GM18517 (cell line): ENCODE measurements around the gene LMOD1.
"Not testable (repeated sequence)": the region's sequence is repeated elsewhere in the genome, so short reads cannot be mapped to it uniquely, and the experiment has no call there.

Source experiments
- ATAC-seq: cut with Tn5 transposase; IDR thresholded peaks from one replicate; pipeline ENCODE4 v1.9.1; 2021; ENCODE audit warnings: mild to moderate bottlenecking, moderate library complexity; ENCODE audit not compliant: unreplicated experiment

The LMOD1 gene

GRCh38 chr1:201946224-201946908, at the start of gene LMOD1:
LMOD1 (minus strand) TSS chr1:201946548; CDS start chr1:201946340, 208 bp downstream.
- no peak for ATAC-seq

- no peak for ATAC-seq
Measured at GRCh38 chr1:201990427-201990826, 44.1 kb upstream of the LMOD1 start.

- ATAC-seq: no peak
Measured at GRCh38 chr1:201989354-201990128, 43.2 kb upstream of the LMOD1 start.

- ATAC-seq: no peak
Measured at GRCh38 chr1:201988601-201989000, 42.3 kb upstream of the LMOD1 start.

- ATAC-seq: no peak
Measured at GRCh38 chr1:201985355-201985754, 39.0 kb upstream of the LMOD1 start.

- no peak for ATAC-seq
Measured at GRCh38 chr1:201984446-201984845, 38.1 kb upstream of the LMOD1 start.

GRCh38 chr1:201983380-201983805, 37.0 kb upstream of the LMOD1 start:
- ATAC-seq: no peak

GRCh38 chr1:201982623-201983379, 36.5 kb upstream of the LMOD1 start, which contains the start of gene RNPEP:
RNPEP (plus strand) TSS chr1:201982648; CDS start chr1:201982667, 19 bp downstream.
- ATAC-seq: peak; percentile 68

GRCh38 chr1:201982082-201982622, 35.8 kb upstream of the LMOD1 start:
- ATAC-seq: peak; percentile 31

- ATAC-seq: no peak
Measured at GRCh38 chr1:201970334-201971159, 24.2 kb upstream of the LMOD1 start.

GRCh38 chr1:201968202-201968925, 22.0 kb upstream of the LMOD1 start:
- no peak for ATAC-seq

- no peak for ATAC-seq
Measured at GRCh38 chr1:201966171-201966570, 19.8 kb upstream of the LMOD1 start.

- ATAC-seq: no peak
Measured at GRCh38 chr1:201964261-201964660, 17.9 kb upstream of the LMOD1 start.

- ATAC-seq: not testable (repeated sequence)
Measured at GRCh38 chr1:201962382-201962781, 16.0 kb upstream of the LMOD1 start.

GRCh38 chr1:201958348-201958747, 12.0 kb upstream of the LMOD1 start:
- no peak for ATAC-seq

- peak; percentile 30 for ATAC-seq
Measured at GRCh38 chr1:201955729-201956143, 9.4 kb upstream of the LMOD1 start.

- ATAC-seq: peak; percentile 99
Measured at GRCh38 chr1:201955009-201955728, 8.8 kb upstream of the LMOD1 start, which contains the start of gene TIMM17A. TIMM17A (plus strand) TSS chr1:201955503; CDS start chr1:201955527, 24 bp downstream.

GRCh38 chr1:201954263-201955008, 8.1 kb upstream of the LMOD1 start:
- no peak for ATAC-seq
